KMS-11 (cell line): Measurements from ENCODE around the gene PPP4R3A.

Source experiments
- H2AFZ ChIP-seq: fragments of 200-600 bp; sonication (generic); 2 replicates; pipeline ENCODE4 v1.6.1; 2016; ENCODE audit warnings: antibody characterized with exemption, mixed run types, low read depth
- H3K27ac ChIP-seq: fragments of 200-600 bp; sonication (generic); 2 replicates; pipeline ENCODE4 v1.6.1; 2016; ENCODE audit warnings: mild to moderate bottlenecking, mixed run types
- H3K27me3 ChIP-seq: fragments of 200-600 bp; sonication (generic); 2 replicates; pipeline ENCODE4 v1.6.1; 2017; ENCODE audit warnings: mild to moderate bottlenecking, low read depth, mixed run types, moderate library complexity; ENCODE audit not compliant: insufficient read depth
- H3K36me3 ChIP-seq: fragments of 200-600 bp; sonication (generic); 2 replicates; pipeline ENCODE4 v1.6.1; 2017; ENCODE audit warnings: mild to moderate bottlenecking, mixed run types; ENCODE audit not compliant: insufficient read depth
- H3K4me1 ChIP-seq: fragments of 200-600 bp; sonication (generic); 2 replicates; pipeline ENCODE4 v1.6.1; 2016; ENCODE audit warnings: mild to moderate bottlenecking, low read depth, mixed run types; ENCODE audit not compliant: poor library complexity, severe bottlenecking
- H3K4me2 ChIP-seq: fragments of 200-600 bp; sonication (generic); 2 replicates; pipeline ENCODE4 v1.7.0; 2016; ENCODE audit warnings: mild to moderate bottlenecking, mixed run types
- H3K4me3 ChIP-seq: fragments of 200-600 bp; sonication (generic); IDR thresholded peaks from 2 replicates; pipeline ENCODE4 v1.6.1; 2017; ENCODE audit warnings: low read depth, low read length, mixed read lengths; ENCODE audit not compliant: insufficient read depth
- H3K79me2 ChIP-seq: fragments of 200-600 bp; sonication (generic); 2 replicates; pipeline ENCODE4 v1.6.1; 2016; ENCODE audit warnings: low read depth, mixed run types; ENCODE audit not compliant: insufficient read depth
- H3K9ac ChIP-seq: fragments of 200-600 bp; sonication (generic); 2 replicates; pipeline ENCODE4 v1.6.1; 2016; ENCODE audit warnings: mild to moderate bottlenecking, mixed run types
- H4K20me1 ChIP-seq: fragments of 200-600 bp; sonication (generic); 2 replicates; pipeline ENCODE4 v1.6.1; 2016; ENCODE audit warnings: mild to moderate bottlenecking, mixed run types; ENCODE audit not compliant: insufficient read depth
- TF ChIP-seq, protein P1 (sequence below): fragments of 200-600 bp; sonication (generic); conservative IDR thresholded peaks from 2 replicates; pipeline ENCODE4 v1.6.1; 2017; ENCODE audit warnings: low read depth, mild to moderate bottlenecking, antibody characterized with exemption, low read length, moderate library complexity, mixed read lengths

The PPP4R3A gene

GRCh38 chr14:91464615-91465205 lies 45.4 kb downstream of the PPP4R3A start:
- Histone ChIP-seq H3K4me3 (no peak overlapping the region), H3K9ac (no peak overlapping the region), H2AFZ (no peak overlapping the region), H4K20me1 (no peaks in the 10 kb centered on the region), H3K27ac (no peak overlapping the region), H3K4me1 (no peaks in the 10 kb centered on the region), H3K36me3 (no peaks in the 10 kb centered on the region; the same call in 1 of the 2 replicates), H3K4me2 (no peak overlapping the region), H3K79me2 (no peaks in the 10 kb centered on the region), H3K27me3 (no peaks in the 10 kb centered on the region)
- TF ChIP-seq, protein P1, sequence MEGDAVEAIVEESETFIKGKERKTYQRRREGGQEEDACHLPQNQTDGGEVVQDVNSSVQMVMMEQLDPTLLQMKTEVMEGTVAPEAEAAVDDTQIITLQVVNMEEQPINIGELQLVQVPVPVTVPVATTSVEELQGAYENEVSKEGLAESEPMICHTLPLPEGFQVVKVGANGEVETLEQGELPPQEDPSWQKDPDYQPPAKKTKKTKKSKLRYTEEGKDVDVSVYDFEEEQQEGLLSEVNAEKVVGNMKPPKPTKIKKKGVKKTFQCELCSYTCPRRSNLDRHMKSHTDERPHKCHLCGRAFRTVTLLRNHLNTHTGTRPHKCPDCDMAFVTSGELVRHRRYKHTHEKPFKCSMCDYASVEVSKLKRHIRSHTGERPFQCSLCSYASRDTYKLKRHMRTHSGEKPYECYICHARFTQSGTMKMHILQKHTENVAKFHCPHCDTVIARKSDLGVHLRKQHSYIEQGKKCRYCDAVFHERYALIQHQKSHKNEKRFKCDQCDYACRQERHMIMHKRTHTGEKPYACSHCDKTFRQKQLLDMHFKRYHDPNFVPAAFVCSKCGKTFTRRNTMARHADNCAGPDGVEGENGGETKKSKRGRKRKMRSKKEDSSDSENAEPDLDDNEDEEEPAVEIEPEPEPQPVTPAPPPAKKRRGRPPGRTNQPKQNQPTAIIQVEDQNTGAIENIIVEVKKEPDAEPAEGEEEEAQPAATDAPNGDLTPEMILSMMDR: no peak

DNA sequence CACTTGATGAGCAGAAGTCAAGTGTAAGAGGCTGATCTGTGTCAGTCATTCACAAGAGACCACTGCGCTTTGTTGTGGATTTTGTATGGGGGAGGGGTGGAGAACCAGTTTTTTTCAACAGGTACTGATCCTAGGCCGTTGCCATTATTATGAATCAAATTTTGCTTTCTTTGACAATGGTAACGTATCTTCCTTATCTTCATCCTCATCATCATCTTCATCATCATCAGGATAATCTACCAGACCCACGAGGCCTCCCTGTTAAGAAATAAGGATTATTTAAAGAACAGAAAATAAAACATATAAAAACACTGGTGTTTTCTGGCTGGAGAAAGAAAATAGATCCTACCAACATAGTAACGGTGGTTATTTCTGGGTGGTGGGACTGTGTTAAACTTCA lies 51.5 kb downstream of the PPP4R3A start:
- Histone ChIP-seq H4K20me1 (no peaks in the 10 kb centered on the region), H3K4me2 (no peak overlapping the region), H2AFZ (no peak overlapping the region), H3K27ac (no peak overlapping the region), H3K4me1 (no peaks in the 10 kb centered on the region), H3K27me3 (no peaks in the 10 kb centered on the region), H3K79me2 (no peaks in the 10 kb centered on the region), H3K9ac (no peak overlapping the region), H3K36me3 (no peaks in the 10 kb centered on the region; the same call in 1 of the 2 replicates), H3K4me3 (no peak overlapping the region)
- TF ChIP-seq, protein P1: no peak

DNA sequence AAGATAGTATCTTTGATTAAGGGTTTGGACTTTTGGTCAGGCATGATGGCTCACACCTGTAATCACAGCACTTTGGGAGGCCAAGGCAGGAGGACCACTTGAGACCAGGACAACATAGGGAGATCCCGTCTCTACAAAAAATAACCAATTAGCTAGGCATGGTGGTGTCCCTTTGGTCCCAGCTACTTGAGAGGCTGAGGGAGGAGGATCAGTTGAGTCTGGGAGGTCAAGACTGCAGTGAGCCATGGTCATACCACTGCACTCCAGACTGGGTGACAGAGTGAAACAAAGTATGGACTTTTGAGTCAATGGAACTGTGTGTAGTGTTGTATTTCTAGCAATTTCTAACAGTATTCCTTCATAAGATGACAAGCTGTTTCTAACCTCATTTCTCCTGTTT lies 53.8 kb downstream of the PPP4R3A start:
- H3K4me1 ChIP-seq: no peaks in the 10 kb centered on the region
- H3K27me3 ChIP-seq: no peaks in the 10 kb centered on the region
- no peak overlapping the region for H2AFZ ChIP-seq
- no peak overlapping the region for H3K27ac ChIP-seq
- H3K36me3 ChIP-seq: no peaks in the 10 kb centered on the region; the same call in 1 of the 2 replicates
- no peak overlapping the region for H3K4me2 ChIP-seq
- H4K20me1 ChIP-seq: no peaks in the 10 kb centered on the region
- TF ChIP-seq, protein P1: no peak
- H3K79me2 ChIP-seq: no peaks in the 10 kb centered on the region
- H3K4me3 ChIP-seq: no peak overlapping the region
- H3K9ac ChIP-seq: no peak overlapping the region

DNA sequence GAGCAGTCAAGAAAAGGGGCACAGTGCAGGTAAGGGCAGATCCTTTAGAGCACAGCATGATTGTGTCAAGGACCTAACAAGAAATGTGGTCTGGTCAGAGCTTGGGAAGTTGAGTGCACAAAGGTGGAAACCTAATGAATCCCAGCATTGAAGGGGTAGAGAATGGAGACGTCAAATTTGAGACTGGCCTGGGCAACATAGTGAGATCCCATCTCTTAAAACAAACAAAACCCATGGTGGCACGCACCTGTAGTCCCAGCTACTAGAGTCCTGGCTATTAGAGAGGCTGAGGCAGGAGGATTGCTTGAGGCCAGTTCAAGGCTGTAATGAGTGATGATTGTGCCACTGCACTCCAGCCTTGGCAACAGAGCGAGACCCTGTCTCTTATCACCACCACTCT lies 55.5 kb downstream of the PPP4R3A start:
- Histone ChIP-seq H3K79me2 (no peaks in the 10 kb centered on the region), H3K27ac (no peak overlapping the region), H3K4me3 (no peak overlapping the region), H3K4me1 (no peaks in the 10 kb centered on the region), H2AFZ (no peak overlapping the region), H3K4me2 (no peak overlapping the region), H3K36me3 (no peaks in the 10 kb centered on the region), H3K27me3 (no peaks in the 10 kb centered on the region), H4K20me1 (no peaks in the 10 kb centered on the region), H3K9ac (no peak overlapping the region)
- TF ChIP-seq, protein P1: no peak
